ENCODE data around the gene MCF2L.
"Not testable (repeated sequence)": the region's sequence is repeated elsewhere in the genome, so short reads cannot be mapped to it uniquely, and the experiment has no call there.

MCF2L gene

DNA sequence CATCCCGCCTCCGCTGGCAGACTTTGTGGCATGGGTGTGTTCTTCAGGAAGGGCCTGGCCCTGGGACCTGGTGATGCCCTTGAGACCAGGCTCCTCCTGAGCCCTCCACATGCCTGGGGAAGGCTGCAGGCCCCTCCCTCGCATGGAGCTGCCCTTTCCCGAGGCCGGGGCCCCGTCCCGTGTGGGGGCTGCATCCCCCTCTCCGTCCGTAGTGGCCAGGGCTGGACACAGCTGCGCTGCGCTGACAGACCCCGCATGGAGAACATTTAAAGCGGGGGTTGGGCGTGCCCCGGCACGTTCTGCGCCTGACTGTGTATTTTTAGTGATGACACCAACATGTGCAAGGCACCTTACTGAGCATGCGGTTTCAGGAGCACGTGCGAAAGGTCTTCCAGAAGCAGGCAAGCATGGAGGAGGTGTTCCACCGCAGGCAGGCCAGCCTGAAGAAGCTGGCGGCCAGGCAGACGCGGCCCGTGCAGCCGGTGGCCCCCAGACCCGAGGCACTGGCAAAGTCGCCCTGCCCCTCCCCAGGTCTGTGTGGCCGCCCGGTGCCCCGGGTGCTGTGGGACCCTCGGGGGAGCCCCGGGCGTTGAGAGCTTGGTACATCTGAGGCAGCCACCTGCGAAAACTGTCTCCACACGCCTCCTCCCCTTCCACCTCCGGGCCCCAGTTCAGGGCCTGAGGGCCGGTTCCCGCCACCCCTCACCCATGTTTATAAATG is 107.8 kb downstream of the MCF2L start:
- in situ Hi-C loops (cut with HindIII; ENCODE audit: low pct_ligation_motif_present, low sequenced_read_pairs), result no loop called here
- H3K27ac ChIP-seq, result no peak overlapping the region
- no peak overlapping the region for H3K4me3 ChIP-seq (ENCODE audit: low read depth, low read length)
- no peaks in the 10 kb centered on the region for H3K36me3 ChIP-seq (replicated peaks)
- no peaks in the 10 kb centered on the region for H3K27me3 ChIP-seq (replicated peaks)
- TF ChIP-seq, protein P1, sequence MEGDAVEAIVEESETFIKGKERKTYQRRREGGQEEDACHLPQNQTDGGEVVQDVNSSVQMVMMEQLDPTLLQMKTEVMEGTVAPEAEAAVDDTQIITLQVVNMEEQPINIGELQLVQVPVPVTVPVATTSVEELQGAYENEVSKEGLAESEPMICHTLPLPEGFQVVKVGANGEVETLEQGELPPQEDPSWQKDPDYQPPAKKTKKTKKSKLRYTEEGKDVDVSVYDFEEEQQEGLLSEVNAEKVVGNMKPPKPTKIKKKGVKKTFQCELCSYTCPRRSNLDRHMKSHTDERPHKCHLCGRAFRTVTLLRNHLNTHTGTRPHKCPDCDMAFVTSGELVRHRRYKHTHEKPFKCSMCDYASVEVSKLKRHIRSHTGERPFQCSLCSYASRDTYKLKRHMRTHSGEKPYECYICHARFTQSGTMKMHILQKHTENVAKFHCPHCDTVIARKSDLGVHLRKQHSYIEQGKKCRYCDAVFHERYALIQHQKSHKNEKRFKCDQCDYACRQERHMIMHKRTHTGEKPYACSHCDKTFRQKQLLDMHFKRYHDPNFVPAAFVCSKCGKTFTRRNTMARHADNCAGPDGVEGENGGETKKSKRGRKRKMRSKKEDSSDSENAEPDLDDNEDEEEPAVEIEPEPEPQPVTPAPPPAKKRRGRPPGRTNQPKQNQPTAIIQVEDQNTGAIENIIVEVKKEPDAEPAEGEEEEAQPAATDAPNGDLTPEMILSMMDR (IDR thresholded peaks at IDR 0.05; ENCODE audit: low read depth, low read length, missing control alignments), result no peak
- DNase-seq, result no peak

DNA sequence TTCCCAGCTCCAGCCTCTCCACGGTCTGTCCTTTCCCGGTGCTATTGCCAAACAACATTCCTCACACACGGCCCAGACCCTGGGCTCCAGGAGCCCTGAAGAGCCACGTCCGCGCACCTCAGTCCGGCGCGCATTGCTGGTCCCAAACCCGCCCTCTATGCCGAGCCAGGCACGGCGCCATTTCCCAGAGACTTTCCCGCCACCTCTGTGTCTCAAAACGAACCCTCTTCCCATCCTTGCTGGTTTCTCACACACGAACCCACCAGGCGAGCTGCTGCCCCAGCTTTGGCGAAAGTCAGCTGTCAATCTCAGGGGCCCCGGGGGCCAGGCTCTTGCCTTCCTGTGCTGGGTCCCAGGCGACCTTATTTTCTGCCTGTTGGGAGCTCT is 108.5 kb downstream of the MCF2L start:
- TF ChIP-seq, protein P1 (IDR thresholded peaks at IDR 0.05; ENCODE audit: low read depth, low read length, missing control alignments), result no peak
- no peak overlapping the region for H3K27ac ChIP-seq
- H3K36me3 ChIP-seq (replicated peaks), result no peaks in the 10 kb centered on the region
- H3K27me3 ChIP-seq (replicated peaks), result no peaks in the 10 kb centered on the region
- no peak for DNase-seq
- H3K4me3 ChIP-seq (ENCODE audit: low read depth, low read length), result no peak overlapping the region
- in situ Hi-C loops (cut with HindIII; ENCODE audit: low pct_ligation_motif_present, low sequenced_read_pairs), result no loop called here

DNA sequence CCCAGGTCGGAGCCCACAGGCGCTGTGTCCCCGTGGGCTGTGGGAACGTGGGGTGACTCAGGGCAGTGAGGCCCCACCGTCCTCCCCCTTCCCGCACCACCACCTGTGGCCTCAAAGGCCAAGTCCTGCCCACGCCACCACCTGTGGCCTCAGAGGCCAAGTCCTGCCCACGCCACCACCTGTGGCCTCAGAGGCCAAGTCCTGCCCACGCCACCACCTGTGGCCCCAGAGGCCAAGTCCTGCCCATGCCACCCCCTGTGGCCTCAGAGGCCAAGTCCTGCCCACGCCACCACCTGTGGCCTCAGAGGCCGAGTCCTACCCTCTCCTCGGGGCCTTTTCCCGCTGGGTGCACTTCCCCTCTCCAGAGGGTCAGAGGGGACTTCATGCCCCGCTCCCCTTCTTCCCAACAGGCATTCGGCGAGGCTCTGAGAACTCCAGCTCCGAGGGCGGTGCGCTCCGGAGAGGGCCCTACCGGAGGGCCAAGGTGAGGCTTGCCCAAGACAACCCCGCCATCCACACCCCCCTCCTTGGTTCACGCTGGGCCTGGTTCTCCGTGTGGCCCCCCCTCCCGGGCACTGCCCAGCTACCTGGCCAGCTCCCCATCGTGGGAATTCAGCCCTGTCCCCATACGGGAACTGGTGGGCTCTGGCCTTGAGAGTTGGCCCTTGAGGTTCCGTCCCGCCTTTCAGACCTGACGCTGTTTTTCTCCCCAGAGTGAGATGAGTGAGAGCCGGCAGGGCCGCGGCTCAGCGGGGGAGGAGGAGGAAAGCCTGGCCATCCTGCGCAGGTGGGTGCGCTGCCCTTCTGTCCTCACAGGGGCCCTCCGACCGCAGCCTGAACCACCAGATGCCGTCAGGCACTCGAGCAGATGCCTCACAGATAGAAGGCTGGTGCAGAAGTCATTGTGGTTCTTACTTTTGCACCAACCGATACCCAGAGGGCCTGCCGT is 109.2 kb downstream of the MCF2L start:
- H3K4me3 ChIP-seq (ENCODE audit: low read depth, low read length), result no peak overlapping the region
- no peaks in the 10 kb centered on the region for H3K27me3 ChIP-seq (replicated peaks)
- H3K27ac ChIP-seq, result no peak overlapping the region
- DNase-seq, result no peak
- TF ChIP-seq, protein P1 (IDR thresholded peaks at IDR 0.05; ENCODE audit: low read depth, low read length, missing control alignments), result no peak
- no peaks in the 10 kb centered on the region for H3K36me3 ChIP-seq (replicated peaks)
- in situ Hi-C loops (cut with HindIII; ENCODE audit: low pct_ligation_motif_present, low sequenced_read_pairs), result no loop called here

DNA sequence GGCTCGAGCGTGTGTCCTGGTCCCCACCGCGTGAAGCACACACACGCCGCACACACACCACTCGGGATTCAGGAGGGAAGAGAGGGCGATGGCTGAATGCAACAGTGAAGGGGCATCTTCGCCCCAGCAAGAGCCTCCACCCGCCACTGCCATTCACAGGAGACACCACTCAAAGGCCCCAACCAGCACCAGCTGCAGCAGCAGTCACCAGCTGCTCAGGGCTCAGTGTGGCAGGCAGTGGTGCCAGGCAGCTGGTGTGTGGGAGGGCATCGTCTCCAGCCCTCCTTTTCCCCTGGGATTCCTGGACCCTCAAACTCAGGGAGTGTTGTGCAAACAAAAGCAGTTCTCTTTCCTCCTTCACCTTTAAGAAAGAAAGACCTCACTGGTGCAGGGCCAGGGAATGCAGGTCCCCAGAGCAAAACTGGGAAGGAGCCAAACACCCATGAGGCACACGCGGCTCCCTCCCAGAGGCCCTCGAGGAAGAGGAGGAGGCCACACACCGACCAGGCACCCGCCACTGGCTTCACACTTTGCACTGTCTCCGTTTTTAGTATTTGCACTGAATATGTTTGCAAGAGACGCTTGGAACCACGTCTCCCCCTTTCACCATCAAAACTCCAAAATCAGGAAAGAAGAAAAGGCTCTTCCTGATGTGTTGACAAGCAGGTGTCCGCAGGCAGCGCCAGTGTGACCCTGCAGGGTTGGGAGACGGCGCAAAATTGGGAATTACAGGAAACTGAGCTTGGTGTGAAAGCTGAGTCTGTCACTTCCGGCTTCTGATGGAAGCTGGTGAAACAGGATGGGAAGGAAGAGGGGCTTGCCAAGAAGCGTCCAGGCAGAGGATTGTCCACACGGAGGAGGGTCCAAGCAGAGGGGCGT is 110.1 kb downstream of the MCF2L start:
- Histone ChIP-seq H3K27ac (no peak overlapping the region), H3K36me3 (replicated peaks) (no peaks in the 10 kb centered on the region), H3K27me3 (replicated peaks) (no peaks in the 10 kb centered on the region), H3K4me3 (ENCODE audit: low read depth, low read length) (no peak overlapping the region)
- DNase-seq, result no peak
- TF ChIP-seq, protein P1 (IDR thresholded peaks at IDR 0.05; ENCODE audit: low read depth, low read length, missing control alignments), result no peak
- in situ Hi-C loops (cut with HindIII; ENCODE audit: low pct_ligation_motif_present, low sequenced_read_pairs), result no loop called here

DNA sequence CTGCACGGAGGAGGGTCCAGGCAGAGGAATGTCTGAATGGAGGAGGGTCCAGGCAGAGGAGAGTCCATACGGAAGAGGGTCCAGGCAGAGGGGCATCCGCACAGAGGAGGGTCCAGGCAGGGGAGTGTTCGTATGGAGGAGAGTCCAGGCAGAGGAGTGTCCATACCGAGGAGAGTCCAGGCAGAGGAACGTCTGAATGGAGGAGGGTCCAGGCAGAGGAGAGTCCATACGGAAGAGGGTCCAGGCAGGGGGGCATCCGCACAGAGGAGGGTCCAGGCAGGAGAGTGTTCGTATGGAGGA is 110.7 kb downstream of the MCF2L start:
- in situ Hi-C loops (cut with HindIII; ENCODE audit: low pct_ligation_motif_present, low sequenced_read_pairs); H3K27ac ChIP-seq; H3K36me3 ChIP-seq (replicated peaks); DNase-seq; H3K4me3 ChIP-seq (ENCODE audit: low read depth, low read length); H3K27me3 ChIP-seq (replicated peaks): not testable (repeated sequence)

Measured in brain microvascular endothelial cell (primary cell).